ENCODE data around the gene MIEF2.

Gene MIEF2

GRCh38 chr17:18226284-18226945 is 34.0 kb upstream of the MIEF2 start:
- Histone ChIP-seq H3K27me3 (ENCODE audit: control insufficient read depth, insufficient read depth, low read length) (no peaks in the 10 kb centered on the region), H3K36me3 (ENCODE audit: control insufficient read depth, insufficient read depth, low read length) (0 out of 2 replicates have a peak, but pooled peaks cover 3% of the 10 kb centered on the region), H3K4me3 (ENCODE audit: low read depth, low read length) (peak overlapping the region; percentile 95), H3K9ac (ENCODE audit: low read depth, low read length) (peak overlapping the region; percentile 72), H3K9me3 (ENCODE audit: control insufficient read depth, insufficient read depth, low read length) (no peaks in the 10 kb centered on the region), H3K27ac (ENCODE audit: low read depth, low read length) (no peak overlapping the region), H3K4me1 (ENCODE audit: control insufficient read depth, insufficient read depth, low read length) (peaks cover 15% of the 10 kb centered on the region)

- Histone ChIP-seq H3K9ac (ENCODE audit: low read depth, low read length) (no peak overlapping the region), H3K27ac (ENCODE audit: low read depth, low read length) (no peak overlapping the region), H3K4me3 (ENCODE audit: low read depth, low read length) (no peak overlapping the region), H3K9me3 (ENCODE audit: control insufficient read depth, insufficient read depth, low read length) (no peaks in the 10 kb centered on the region), H3K4me1 (ENCODE audit: control insufficient read depth, insufficient read depth, low read length) (peaks cover 15% of the 10 kb centered on the region), H3K27me3 (ENCODE audit: control insufficient read depth, insufficient read depth, low read length) (no peaks in the 10 kb centered on the region), H3K36me3 (ENCODE audit: control insufficient read depth, insufficient read depth, low read length) (peaks cover 12% of the 10 kb centered on the region)
Measured at GRCh38 chr17:18227635-18228034, 32.8 kb upstream of the MIEF2 start.

- Histone ChIP-seq H3K9ac (ENCODE audit: low read depth, low read length) (no peak overlapping the region), H3K27ac (ENCODE audit: low read depth, low read length) (no peak overlapping the region), H3K27me3 (ENCODE audit: control insufficient read depth, insufficient read depth, low read length) (no peaks in the 10 kb centered on the region), H3K4me1 (ENCODE audit: control insufficient read depth, insufficient read depth, low read length) (peaks cover 15% of the 10 kb centered on the region), H3K4me3 (ENCODE audit: low read depth, low read length) (no peak overlapping the region), H3K9me3 (ENCODE audit: control insufficient read depth, insufficient read depth, low read length) (no peaks in the 10 kb centered on the region), H3K36me3 (ENCODE audit: control insufficient read depth, insufficient read depth, low read length) (peaks cover 17% of the 10 kb centered on the region)
Measured at GRCh38 chr17:18228176-18228682, 32.2 kb upstream of the MIEF2 start.

GRCh38 chr17:18229254-18229653 is 31.2 kb upstream of the MIEF2 start:
- Histone ChIP-seq H3K4me1 (ENCODE audit: control insufficient read depth, insufficient read depth, low read length) (peaks cover 10% of the 10 kb centered on the region), H3K27ac (ENCODE audit: low read depth, low read length) (no peak overlapping the region), H3K9me3 (ENCODE audit: control insufficient read depth, insufficient read depth, low read length) (no peaks in the 10 kb centered on the region), H3K36me3 (ENCODE audit: control insufficient read depth, insufficient read depth, low read length) (peaks cover 28% of the 10 kb centered on the region), H3K4me3 (ENCODE audit: low read depth, low read length) (no peak overlapping the region), H3K27me3 (ENCODE audit: control insufficient read depth, insufficient read depth, low read length) (no peaks in the 10 kb centered on the region), H3K9ac (ENCODE audit: low read depth, low read length) (no peak overlapping the region)

GRCh38 chr17:18229771-18230170 is 30.7 kb upstream of the MIEF2 start:
- no peaks in the 10 kb centered on the region for H3K9me3 ChIP-seq (ENCODE audit: control insufficient read depth, insufficient read depth, low read length)
- H3K4me1 ChIP-seq (ENCODE audit: control insufficient read depth, insufficient read depth, low read length), result peaks cover 8% of the 10 kb centered on the region; the same call in 1 of the 2 replicates
- no peak overlapping the region for H3K9ac ChIP-seq (ENCODE audit: low read depth, low read length)
- no peak overlapping the region for H3K27ac ChIP-seq (ENCODE audit: low read depth, low read length)
- H3K27me3 ChIP-seq (ENCODE audit: control insufficient read depth, insufficient read depth, low read length), result no peaks in the 10 kb centered on the region
- H3K4me3 ChIP-seq (ENCODE audit: low read depth, low read length), result no peak overlapping the region
- peaks cover 33% of the 10 kb centered on the region for H3K36me3 ChIP-seq (ENCODE audit: control insufficient read depth, insufficient read depth, low read length)

GRCh38 chr17:18230288-18231141 is 29.9 kb upstream of the MIEF2 start:
- Histone ChIP-seq H3K27me3 (ENCODE audit: control insufficient read depth, insufficient read depth, low read length) (no peaks in the 10 kb centered on the region), H3K4me1 (ENCODE audit: control insufficient read depth, insufficient read depth, low read length) (0 out of 2 replicates have a peak, but pooled peaks cover 5% of the 10 kb centered on the region), H3K36me3 (ENCODE audit: control insufficient read depth, insufficient read depth, low read length) (peaks cover 40% of the 10 kb centered on the region), H3K9ac (ENCODE audit: low read depth, low read length) (no peak overlapping the region), H3K27ac (ENCODE audit: low read depth, low read length) (no peak overlapping the region), H3K9me3 (ENCODE audit: control insufficient read depth, insufficient read depth, low read length) (no peaks in the 10 kb centered on the region), H3K4me3 (ENCODE audit: low read depth, low read length) (no peak overlapping the region)

GRCh38 chr17:18231164-18231563 is 29.3 kb upstream of the MIEF2 start:
- Histone ChIP-seq H3K9me3 (ENCODE audit: control insufficient read depth, insufficient read depth, low read length) (no peaks in the 10 kb centered on the region), H3K27ac (ENCODE audit: low read depth, low read length) (no peak overlapping the region), H3K4me1 (ENCODE audit: control insufficient read depth, insufficient read depth, low read length) (0 out of 2 replicates have a peak, but pooled peaks cover 5% of the 10 kb centered on the region), H3K27me3 (ENCODE audit: control insufficient read depth, insufficient read depth, low read length) (no peaks in the 10 kb centered on the region), H3K9ac (ENCODE audit: low read depth, low read length) (no peak overlapping the region), H3K4me3 (ENCODE audit: low read depth, low read length) (no peak overlapping the region), H3K36me3 (ENCODE audit: control insufficient read depth, insufficient read depth, low read length) (peaks cover 47% of the 10 kb centered on the region)

- no peaks in the 10 kb centered on the region for H3K27me3 ChIP-seq (ENCODE audit: control insufficient read depth, insufficient read depth, low read length)
- H3K27ac ChIP-seq (ENCODE audit: low read depth, low read length), result no peak overlapping the region
- H3K4me1 ChIP-seq (ENCODE audit: control insufficient read depth, insufficient read depth, low read length), result no peaks in the 10 kb centered on the region
- H3K9me3 ChIP-seq (ENCODE audit: control insufficient read depth, insufficient read depth, low read length), result no peaks in the 10 kb centered on the region
- H3K9ac ChIP-seq (ENCODE audit: low read depth, low read length), result no peak overlapping the region
- H3K4me3 ChIP-seq (ENCODE audit: low read depth, low read length), result no peak overlapping the region
- peaks cover 72% of the 10 kb centered on the region for H3K36me3 ChIP-seq (ENCODE audit: control insufficient read depth, insufficient read depth, low read length)
Measured at GRCh38 chr17:18233803-18234518, 26.5 kb upstream of the MIEF2 start.

GRCh38 chr17:18234853-18235380 is 25.5 kb upstream of the MIEF2 start:
- Histone ChIP-seq H3K9me3 (ENCODE audit: control insufficient read depth, insufficient read depth, low read length) (no peaks in the 10 kb centered on the region), H3K36me3 (ENCODE audit: control insufficient read depth, insufficient read depth, low read length) (peaks cover 80% of the 10 kb centered on the region), H3K9ac (ENCODE audit: low read depth, low read length) (no peak overlapping the region), H3K27ac (ENCODE audit: low read depth, low read length) (no peak overlapping the region), H3K4me3 (ENCODE audit: low read depth, low read length) (no peak overlapping the region), H3K4me1 (ENCODE audit: control insufficient read depth, insufficient read depth, low read length) (no peaks in the 10 kb centered on the region), H3K27me3 (ENCODE audit: control insufficient read depth, insufficient read depth, low read length) (no peaks in the 10 kb centered on the region)

- H3K9ac ChIP-seq (ENCODE audit: low read depth, low read length), result no peak overlapping the region
- no peaks in the 10 kb centered on the region for H3K9me3 ChIP-seq (ENCODE audit: control insufficient read depth, insufficient read depth, low read length)
- peaks cover 84% of the 10 kb centered on the region for H3K36me3 ChIP-seq (ENCODE audit: control insufficient read depth, insufficient read depth, low read length)
- no peak overlapping the region for H3K27ac ChIP-seq (ENCODE audit: low read depth, low read length)
- no peak overlapping the region for H3K4me3 ChIP-seq (ENCODE audit: low read depth, low read length)
- no peaks in the 10 kb centered on the region for H3K27me3 ChIP-seq (ENCODE audit: control insufficient read depth, insufficient read depth, low read length)
- H3K4me1 ChIP-seq (ENCODE audit: control insufficient read depth, insufficient read depth, low read length), result no peaks in the 10 kb centered on the region
Measured at GRCh38 chr17:18235743-18236256, 24.7 kb upstream of the MIEF2 start.
